ENCODE data around the gene IRAG1.

Gene IRAG1

DNA sequence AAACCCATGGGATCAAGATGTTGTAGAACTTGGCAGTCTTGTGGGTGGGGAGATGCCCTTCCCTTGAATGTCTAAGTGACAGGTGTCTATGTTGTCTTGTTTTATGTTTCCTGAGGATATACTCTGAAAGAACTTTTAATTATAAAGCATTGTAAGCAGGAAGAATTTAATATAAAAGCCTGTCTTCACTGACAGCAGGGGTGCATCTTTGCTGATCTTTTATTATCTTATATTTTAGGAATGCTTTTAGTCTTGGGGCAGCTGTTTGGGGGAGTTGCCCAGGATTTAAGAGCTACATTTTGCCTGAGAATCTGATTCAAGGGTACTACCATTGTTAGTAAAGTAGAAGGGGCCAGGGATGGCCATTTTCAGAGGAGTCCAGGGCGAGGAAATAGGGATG lies 43.4 kb downstream of the IRAG1 start:
- Mint-ChIP-seq H3K36me3 (no peaks in the 10 kb centered on the region), H3K4me3 (no peak overlapping the region), H3K27me3 (no peaks in the 10 kb centered on the region), H3K4me1 (peaks cover 66% of the 10 kb centered on the region), H3K9me3 (no peaks in the 10 kb centered on the region), H3K27ac (peak overlapping the region; percentile 58)
- ATAC-seq, result no peak

DNA sequence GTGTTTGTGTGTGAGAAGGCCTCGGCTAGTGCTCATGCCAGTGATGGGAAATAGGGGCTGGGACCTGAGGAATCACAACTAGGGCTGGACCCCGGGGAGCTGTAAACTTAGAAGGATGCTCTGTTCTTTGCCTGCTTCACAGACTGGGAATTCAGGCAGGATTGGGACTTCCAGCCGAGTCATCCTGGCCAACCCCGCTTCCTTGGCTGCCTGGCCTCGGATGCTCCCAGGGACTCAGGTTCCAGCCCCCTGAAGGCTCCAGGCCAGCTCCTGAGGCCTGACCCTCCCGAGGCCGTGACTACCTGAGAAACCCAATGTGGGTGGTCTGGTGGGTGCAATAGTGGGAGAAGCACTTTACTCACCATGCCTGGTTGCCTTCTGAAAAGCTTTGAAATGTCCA lies 44.7 kb downstream of the IRAG1 start:
- Mint-ChIP-seq H3K4me3 (no peak overlapping the region), H3K9me3 (no peaks in the 10 kb centered on the region), H3K27ac (peak overlapping the region; percentile 58), H3K4me1 (peaks cover 54% of the 10 kb centered on the region), H3K36me3 (no peaks in the 10 kb centered on the region), H3K27me3 (no peaks in the 10 kb centered on the region)
- ATAC-seq, result no peak

DNA sequence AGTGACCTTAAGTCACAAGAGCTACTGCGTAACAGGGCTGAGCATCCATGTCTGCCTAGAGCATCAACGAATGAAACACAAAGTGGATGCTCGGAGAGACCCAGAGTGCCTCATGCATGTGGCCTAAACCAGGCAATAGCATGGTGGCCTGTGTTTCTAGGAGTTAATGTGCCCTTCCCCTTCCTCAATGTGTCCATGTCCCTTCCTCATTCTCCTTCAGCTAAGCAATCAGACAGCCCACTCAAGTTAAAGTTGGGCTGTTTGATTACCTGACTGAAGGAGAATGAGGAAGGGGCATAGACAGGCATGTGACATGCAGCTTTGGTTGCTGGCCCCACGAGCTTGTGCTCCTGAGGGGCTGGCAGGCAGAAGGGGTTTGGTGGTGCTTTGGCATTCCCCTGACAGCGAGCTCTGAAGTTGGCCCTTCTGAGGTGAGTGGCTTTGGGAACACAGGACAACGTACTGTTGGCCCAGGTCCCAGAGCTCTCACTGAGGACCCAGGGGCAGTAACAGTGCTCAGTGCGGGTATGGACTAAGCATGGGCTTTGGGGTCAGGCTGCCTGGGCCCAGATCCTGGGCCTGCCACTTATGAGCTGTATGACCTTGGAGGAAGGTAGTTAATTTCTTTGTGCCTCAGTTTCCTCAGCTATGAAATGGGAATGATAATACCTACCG lies 46.7 kb downstream of the IRAG1 start:
- Mint-ChIP-seq H3K9me3 (no peaks in the 10 kb centered on the region), H3K27ac (peak overlapping the region; percentile 58), H3K4me3 (no peak overlapping the region), H3K4me1 (peaks cover 62% of the 10 kb centered on the region), H3K36me3 (no peaks in the 10 kb centered on the region), H3K27me3 (no peaks in the 10 kb centered on the region)
- ATAC-seq, result no peak

DNA sequence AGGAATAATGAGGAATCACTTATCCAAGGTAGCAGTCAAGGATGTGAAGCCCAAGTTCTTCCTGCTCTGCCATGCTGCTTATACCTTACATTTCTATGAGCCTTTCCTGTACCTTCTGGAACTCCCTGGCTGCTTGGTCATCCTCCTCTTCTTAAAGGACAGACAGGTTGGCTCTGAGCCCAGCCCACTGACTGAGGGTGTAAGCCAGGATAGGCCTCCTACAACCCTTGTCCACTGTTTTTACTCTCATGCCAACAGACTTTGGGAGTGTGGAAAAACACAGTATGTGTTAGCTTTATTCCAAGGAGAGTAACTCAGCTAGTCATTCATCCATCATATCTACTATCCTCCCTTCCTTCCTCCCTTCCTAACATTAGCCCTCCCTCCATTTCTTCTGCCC lies 47.5 kb downstream of the IRAG1 start:
- H3K27ac Mint-ChIP-seq, result peak overlapping the region; percentile 9
- H3K4me1 Mint-ChIP-seq, result peaks cover 70% of the 10 kb centered on the region
- H3K36me3 Mint-ChIP-seq, result no peaks in the 10 kb centered on the region
- no peak overlapping the region for H3K4me3 Mint-ChIP-seq
- ATAC-seq, result no peak
- H3K27me3 Mint-ChIP-seq, result no peaks in the 10 kb centered on the region
- H3K9me3 Mint-ChIP-seq, result no peaks in the 10 kb centered on the region

DNA sequence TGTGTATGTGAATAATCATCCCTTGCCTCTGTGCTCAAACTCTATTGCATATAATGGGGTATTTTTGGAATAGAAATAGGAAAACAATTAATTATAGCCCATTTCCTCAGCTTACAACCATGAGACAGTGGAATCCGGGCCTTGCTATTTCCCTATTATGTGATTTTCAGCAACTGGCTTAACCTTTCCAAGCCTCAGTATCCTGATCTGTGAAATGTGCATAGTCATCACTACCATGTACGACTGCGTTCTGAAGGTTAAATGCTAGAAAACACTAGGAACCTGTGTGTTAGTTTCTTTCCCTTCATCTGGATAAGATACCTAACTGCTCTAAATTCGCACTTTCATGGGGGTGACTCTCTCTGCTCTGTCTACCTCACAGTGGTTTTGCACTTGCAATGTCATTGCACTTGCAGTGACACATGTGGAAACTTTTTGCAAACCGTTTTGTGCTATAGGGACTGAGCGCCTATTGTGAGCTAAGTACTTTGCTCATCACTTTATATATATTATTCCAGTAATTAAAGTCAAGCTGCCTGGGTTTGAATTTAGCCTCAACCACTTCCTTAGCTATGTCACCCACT lies 48.3 kb downstream of the IRAG1 start:
- Mint-ChIP-seq H3K27ac (no peak overlapping the region), H3K27me3 (no peaks in the 10 kb centered on the region), H3K4me1 (peaks cover 71% of the 10 kb centered on the region), H3K4me3 (no peak overlapping the region), H3K36me3 (no peaks in the 10 kb centered on the region), H3K9me3 (no peaks in the 10 kb centered on the region)
- ATAC-seq, result no peak
